Keratinocyte (primary cell): ENCODE results near the gene SF3A1.

Source experiments
- CTCF ChIP-seq, 3 experiments: IDR thresholded peaks in 1 of 3; conservative IDR thresholded peaks in 1 of 3; optimal IDR thresholded peaks in 1 of 3; 2 replicates in 2 of 3; 3 replicates in 1 of 3; pipeline versions ENCODE3 to v1.5.1; 2011; ENCODE audit warnings: low read length in 3 of 3, mild to moderate bottlenecking in 3 of 3, moderate library complexity in 2 of 3, control low read depth in 1 of 3, inconsistent platforms in 1 of 3; ENCODE audit not compliant: insufficient read depth in 2 of 3; ENCODE audit errors: extremely low read depth in 1 of 3
- EZH2 ChIP-seq: IDR thresholded peaks from one replicate; pipeline ENCODE4 v1.6.1; 2012; ENCODE audit warnings: inconsistent platforms, mild to moderate bottlenecking, low read length, moderate library complexity

- TF ChIP-seq EZH2: no peak
- TF ChIP-seq CTCF (optimal IDR thresholded peaks at IDR 0.05 in 1 of 3, IDR thresholded peaks at IDR 0.05 in 1 of 3, conservative IDR thresholded peaks at IDR 0.05 in 1 of 3; ENCODE audit: extremely low read depth in 1 of 3, insufficient read depth in 2 of 3, low read length in 3 of 3): no peak
These were observed 49.7 kb upstream of the SF3A1 start for GRCh38 chr22:30406400-30406799.
